ENCODE measurements around the gene FBLN1.

The FBLN1 gene

GRCh38 chr22:45525480-45525879, 22.8 kb downstream of the FBLN1 start (continued):
- TF ChIP-seq ZBTB44 (tag by site-specific recombination; IDR thresholded peaks at IDR 0.05): no peak

GRCh38 chr22:45526281-45526680, 23.6 kb downstream of the FBLN1 start:
- no peaks in the 10 kb centered on the region for H3K9me3 ChIP-seq (ENCODE audit: control insufficient read depth, insufficient read depth, low read depth, low read length)
- TF ChIP-seq ZSCAN30 (tag by site-specific recombination; IDR thresholded peaks at IDR 0.05) (no peak), ZNF169 (tag by site-specific recombination; IDR thresholded peaks at IDR 0.05) (no peak), ZNF10 (tag by site-specific recombination; IDR thresholded peaks at IDR 0.05) (no peak), REPIN1 (tag by site-specific recombination; IDR thresholded peaks at IDR 0.05; ENCODE audit: low read depth) (no peak), SCRT2 (tag by site-specific recombination; IDR thresholded peaks at IDR 0.05) (no peak), ZNF341 (tag by site-specific recombination; IDR thresholded peaks at IDR 0.05; ENCODE audit: low read depth) (no peak), ZNF24 (tag by site-specific recombination; IDR thresholded peaks at IDR 0.05) (no peak), ZNF624 (tag by site-specific recombination; IDR thresholded peaks at IDR 0.05) (no peak), ZNF791 (tag by site-specific recombination; IDR thresholded peaks at IDR 0.05) (no peak), FEZF1 (tag by site-specific recombination; IDR thresholded peaks at IDR 0.05) (no peak), ZNF555 (tag by site-specific recombination; conservative IDR thresholded peaks at IDR 0.05) (no peak), ZSCAN4 (tag by site-specific recombination; IDR thresholded peaks at IDR 0.05) (no peak), PRDM1 (tag by site-specific recombination; IDR thresholded peaks at IDR 0.05) (no peak), ZNF140 (tag by site-specific recombination; IDR thresholded peaks at IDR 0.05) (no peak), ZFHX2 (tag by site-specific recombination; conservative IDR thresholded peaks at IDR 0.05) (no peak)
- TF ChIP-seq, protein P1, sequence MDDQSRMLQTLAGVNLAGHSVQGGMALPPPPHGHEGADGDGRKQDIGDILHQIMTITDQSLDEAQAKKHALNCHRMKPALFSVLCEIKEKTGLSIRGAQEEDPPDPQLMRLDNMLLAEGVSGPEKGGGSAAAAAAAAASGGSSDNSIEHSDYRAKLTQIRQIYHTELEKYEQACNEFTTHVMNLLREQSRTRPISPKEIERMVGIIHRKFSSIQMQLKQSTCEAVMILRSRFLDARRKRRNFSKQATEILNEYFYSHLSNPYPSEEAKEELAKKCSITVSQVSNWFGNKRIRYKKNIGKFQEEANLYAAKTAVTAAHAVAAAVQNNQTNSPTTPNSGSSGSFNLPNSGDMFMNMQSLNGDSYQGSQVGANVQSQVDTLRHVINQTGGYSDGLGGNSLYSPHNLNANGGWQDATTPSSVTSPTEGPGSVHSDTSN (CRISPR knock-in tag; IDR thresholded peaks at IDR 0.05): no peak
- TF ChIP-seq, protein P2, sequence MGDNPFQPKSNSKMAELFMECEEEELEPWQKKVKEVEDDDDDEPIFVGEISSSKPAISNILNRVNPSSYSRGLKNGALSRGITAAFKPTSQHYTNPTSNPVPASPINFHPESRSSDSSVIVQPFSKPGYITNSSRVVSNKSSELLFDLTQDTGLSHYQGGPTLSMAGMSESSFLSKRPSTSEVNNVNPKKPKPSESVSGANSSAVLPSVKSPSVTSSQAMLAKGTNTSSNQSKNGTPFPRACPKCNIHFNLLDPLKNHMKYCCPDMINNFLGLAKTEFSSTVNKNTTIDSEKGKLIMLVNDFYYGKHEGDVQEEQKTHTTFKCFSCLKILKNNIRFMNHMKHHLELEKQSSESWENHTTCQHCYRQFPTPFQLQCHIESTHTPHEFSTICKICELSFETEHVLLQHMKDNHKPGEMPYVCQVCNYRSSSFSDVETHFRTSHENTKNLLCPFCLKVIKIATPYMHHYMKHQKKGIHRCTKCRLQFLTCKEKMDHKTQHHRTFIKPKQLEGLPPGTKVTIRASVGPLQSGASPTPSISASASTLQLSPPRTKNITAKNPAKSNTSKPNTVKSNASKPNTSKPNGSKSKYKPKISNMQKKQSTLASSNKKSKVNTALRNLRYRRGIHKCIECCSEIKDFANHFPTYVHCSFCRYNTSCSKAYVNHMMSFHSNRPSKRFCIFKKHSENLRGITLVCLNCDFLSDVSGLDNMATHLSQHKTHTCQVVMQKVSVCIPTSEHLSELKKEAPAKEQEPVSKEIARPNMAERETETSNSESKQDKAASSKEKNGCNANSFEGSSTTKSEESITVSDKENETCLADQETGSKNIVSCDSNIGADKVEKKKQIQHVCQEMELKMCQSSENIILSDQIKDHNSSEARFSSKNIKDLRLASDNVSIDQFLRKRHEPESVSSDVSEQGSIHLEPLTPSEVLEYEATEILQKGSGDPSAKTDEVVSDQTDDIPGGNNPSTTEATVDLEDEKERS (tag by site-specific recombination; IDR thresholded peaks at IDR 0.05): no peak
- TF ChIP-seq, protein P3, sequence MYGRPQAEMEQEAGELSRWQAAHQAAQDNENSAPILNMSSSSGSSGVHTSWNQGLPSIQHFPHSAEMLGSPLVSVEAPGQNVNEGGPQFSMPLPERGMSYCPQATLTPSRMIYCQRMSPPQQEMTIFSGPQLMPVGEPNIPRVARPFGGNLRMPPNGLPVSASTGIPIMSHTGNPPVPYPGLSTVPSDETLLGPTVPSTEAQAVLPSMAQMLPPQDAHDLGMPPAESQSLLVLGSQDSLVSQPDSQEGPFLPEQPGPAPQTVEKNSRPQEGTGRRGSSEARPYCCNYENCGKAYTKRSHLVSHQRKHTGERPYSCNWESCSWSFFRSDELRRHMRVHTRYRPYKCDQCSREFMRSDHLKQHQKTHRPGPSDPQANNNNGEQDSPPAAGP (tag by site-specific recombination; IDR thresholded peaks at IDR 0.05): no peak
- no peak overlapping the region for H3K4me3 ChIP-seq (ENCODE audit: low read depth, low read length)
- H3K36me3 ChIP-seq (ENCODE audit: control insufficient read depth in 2 of 2, insufficient read depth in 1 of 2, low read length in 2 of 2): peaks cover 0 to 88% of the 10 kb centered on the region in 2 experiments; a peak in 1 of 3 replicates
- ChIA-PET CTCF (no interaction called here), POLR2A (no interaction called here)
- 0 out of 2 replicates have a peak, but pooled peaks cover under 1% of the 10 kb centered on the region for H3K4me1 ChIP-seq (ENCODE audit: control insufficient read depth, insufficient read depth, low read length)
- H3K27ac ChIP-seq (ENCODE audit: extremely low read depth, low read depth, low read length): no peak overlapping the region

Measured in HEK293 (cell line).